GM21367 (cell line): ENCODE results near the gene PRUNE1.

Source experiments
- ATAC-seq: cut with Tn5 transposase; IDR thresholded peaks from one replicate; pipeline ENCODE4 v1.9.1; 2021; ENCODE audit not compliant: unreplicated experiment

The PRUNE1 gene

DNA sequence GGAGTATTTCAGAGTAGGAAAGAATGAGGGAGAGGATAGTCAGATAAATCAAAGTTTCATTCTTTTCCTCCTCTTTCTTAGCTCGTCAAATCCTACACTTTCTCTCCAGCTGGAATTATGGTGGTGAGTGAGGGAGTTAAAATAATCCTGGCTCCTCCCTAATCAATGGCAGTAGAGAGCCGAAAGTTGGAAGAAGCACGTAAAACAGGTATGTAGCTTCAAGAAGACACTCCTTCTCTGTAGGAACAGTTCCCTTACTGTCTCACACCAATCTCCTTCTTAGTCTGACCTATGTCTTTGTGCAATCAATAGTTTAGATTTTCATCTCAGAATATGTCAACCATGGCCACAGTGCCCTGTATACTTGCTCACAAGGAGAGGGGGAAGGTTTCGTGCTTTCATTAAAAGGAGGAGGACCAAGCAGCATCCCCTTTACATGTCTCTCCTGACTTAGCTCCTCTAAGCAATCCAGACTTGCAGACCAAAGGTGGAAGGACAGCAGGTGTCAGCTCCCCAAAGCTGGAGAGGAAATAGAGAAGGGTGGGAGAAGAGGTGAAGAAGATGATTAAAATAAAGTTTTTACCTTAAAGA, 2.4 kb upstream of the PRUNE1 start:
- ATAC-seq = no peak

DNA sequence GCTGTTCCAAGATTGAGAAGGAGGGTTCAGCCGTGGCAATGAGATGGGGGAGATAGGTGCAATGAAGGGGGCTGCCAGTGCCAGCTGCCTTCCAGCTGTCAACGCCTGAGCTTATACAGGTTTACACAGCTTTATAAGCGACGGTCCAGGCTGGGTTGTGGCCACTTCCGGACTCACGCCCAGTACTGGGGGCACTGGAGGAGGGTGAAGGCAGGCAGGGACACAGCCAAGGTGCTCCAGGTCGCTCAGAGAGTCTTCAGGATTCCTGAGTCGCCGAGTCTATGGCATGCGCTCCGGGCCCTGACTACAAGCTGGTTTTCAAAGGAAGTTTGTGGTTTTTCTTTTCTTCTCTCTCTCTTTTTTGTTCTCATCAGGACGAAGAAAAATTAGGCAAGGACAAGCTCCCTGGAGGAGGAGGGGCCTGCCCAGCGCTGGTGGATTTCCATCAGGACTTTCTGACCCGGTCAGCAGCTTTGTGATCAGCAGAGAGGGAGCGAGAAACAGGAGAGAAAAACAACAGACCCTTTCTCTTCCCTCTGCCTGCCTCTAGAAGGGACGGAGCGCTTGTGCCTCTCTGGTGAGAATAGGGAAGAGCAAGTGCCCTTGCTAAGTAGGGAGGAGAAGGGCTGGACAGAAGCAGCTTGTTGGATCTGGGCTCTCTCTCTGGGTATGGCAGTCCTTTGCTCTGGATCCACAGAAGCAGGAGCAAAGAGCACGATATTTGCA, 1.8 kb upstream of the PRUNE1 start, which contains the start of gene MINDY1:
TSS of gene MINDY1 (minus strand) at position 576 of the 726 bp plus-strand sequence. CDS start 4,285 bp downstream, outside the sequence.
- peak; percentile 43 for ATAC-seq

DNA sequence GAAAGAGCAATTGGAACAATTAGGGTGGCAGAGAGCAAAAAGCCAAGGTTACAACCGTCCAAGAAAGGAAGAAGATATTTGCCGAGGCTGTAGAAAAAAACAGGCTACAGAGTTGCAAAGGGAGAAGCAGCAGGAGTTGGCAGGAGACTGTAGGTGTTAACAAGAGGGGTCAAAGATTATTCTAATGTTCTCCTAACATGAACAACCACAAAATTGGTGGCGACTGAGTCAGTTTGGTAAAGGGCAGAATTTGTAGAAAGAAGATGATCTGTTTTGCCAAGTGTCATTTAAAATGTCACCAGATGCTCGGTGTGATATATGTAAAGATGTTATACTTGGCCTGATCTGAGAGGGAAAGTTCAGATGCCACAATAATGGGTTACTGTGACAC, 401 bp upstream of the PRUNE1 start:
- ATAC-seq = peak; percentile 3

DNA sequence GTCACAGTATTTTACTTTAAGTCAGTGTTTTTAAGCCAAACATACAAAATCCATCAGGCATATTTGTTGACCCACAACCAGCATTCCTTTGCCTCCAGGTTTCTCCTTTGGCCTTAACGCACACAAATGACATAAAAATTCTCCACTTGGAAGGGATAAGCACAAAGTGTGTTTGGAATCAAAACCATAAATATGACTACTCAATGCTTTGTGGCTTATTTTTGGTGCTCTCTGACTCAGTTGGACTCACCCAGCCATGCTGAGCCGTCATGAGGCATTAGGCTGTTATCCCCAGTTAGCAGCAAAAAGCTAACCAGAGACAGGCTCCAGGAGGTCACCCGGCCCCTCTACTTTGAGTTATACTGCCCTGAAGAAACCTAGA, 948 bp downstream of the PRUNE1 start:
- no peak for ATAC-seq

DNA sequence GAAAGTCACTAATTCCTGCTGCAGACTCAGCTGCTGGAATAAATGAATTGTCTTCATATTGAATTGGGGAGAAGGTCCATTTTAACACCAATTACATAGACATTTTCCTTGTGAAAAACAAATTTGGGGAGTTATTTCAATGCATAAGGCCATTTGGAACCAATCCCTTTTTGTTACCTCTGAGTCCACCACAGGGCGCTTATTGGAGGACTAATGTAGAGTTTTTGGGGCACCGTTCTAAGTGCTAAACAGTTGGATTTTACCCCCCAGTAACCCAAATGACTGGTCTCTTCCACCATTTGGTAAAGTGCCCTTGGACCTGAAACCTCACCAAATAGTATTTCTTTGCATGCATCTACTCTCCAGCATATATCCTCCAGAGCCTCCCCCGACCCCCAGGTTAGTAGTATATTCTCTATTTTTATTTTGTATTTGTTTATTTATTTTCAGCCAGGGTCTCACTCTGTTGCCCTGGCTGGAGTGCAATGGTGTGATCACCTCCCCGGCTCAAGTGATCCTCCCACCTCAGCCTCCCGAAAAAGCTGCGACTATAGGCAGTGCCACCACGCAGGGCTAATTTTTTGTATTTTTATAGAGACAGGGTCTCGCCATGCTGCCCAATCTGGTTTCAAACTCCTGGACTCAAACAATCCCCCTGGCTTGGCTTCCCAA, 1.6 kb downstream of the PRUNE1 start:
- ATAC-seq = no peak

DNA sequence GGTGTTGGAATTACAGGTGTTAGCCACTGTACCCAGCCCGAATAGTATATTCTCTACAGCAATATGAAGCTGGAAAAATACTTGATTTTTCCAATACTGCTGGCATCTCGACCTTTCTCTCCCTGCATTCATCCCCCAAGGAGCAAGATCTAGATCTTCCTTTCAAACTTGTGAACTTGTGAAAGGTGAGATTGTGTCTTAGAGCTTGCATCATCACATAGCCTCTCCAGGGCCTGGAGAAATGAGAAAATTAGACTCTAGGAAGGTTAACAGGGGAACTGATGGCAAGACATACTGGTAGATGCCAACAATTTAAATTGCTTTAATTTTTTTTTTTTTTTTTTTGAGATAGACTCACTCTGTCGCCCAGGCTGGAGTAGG, 2.1 kb downstream of the PRUNE1 start:
- no peak for ATAC-seq

DNA sequence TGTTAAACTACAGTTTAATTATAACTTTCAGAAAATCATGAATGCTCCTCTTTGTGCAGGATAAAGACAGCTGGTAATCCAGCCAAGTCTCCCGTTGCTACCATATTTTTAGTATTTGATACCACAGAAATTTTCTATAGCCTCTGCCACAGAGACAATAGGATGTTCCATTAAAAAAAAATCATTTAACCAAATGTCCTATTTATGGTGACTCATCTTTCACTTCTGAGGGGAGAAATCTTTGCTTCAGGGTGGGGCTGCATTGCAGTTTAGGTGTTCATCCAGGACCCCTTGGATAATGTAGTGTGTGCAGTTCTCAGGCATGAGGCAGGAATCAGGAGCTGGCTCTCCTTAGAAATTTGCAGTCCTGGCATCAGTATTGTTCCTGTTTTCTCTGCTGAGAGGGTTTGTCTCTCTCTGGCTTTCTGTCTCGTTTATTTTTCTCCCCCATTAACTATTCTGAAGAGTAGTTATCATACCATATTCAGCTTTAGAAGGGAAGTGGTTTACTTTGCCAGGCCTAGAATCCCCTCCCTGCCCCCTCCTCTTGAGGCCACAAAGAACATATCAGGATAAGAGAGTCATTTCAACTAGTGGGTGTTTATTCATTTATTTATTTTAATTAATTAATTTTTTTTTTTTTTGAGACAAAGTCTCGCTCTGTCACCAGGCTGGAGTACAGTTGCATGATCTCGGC, 3.1 kb downstream of the PRUNE1 start:
- no peak for ATAC-seq

DNA sequence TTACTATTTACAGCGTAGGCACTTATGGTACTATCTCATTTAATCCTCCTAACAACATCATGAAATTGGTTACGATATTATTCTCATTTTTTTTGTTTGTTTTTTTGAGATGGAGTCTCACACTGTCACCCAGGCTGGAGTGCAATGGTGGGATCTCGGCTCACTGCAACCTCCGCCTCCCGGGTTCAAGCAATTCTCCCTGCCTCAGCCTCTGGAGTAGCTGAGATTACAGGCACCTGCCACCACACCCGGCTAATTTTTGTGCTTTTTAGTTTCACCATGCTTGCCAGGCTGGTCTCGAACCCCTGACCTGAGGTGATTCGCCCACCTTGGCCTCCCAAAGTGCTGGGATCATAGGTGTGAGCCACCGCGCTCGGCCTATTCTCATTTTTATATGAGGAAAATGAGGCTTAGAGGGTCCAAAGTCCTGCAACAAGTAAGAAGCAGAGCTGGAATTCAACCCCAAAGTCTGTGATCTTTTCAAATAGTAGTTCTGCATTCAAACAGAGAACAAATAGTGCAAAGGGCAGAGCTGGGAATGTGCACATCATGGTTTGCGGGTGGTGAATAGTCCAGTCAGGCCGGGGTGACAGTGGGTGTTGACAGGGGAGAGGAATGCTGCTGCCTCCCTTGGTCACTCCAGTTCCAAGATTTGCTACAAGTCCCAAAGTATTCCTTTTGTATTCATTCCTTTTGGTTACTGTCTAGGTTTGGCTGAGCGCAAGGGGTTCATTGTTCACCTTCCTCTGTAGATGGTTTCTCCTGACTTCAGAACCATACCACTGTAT, 4.6 kb downstream of the PRUNE1 start:
- ATAC-seq = no peak

DNA sequence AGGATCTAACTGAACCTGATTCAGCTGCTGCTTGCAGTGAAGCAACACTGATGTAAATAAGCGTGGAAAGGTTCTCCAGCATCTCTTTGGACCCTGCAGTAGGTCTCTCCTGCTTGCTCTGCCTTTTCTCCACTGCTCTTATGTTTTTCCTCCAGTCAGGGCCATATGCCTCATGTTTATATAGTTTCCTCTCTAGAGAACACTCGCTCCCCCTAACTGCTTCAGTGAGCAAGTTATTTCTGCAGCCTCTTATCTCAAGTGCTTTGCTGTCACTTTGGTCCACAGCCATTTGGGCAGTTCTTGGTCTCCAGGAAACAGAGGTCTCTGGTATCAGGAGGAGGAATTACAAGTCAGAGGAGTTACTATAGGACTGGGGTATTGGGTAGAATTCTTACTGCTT, 5.3 kb downstream of the PRUNE1 start:
- no peak for ATAC-seq

DNA sequence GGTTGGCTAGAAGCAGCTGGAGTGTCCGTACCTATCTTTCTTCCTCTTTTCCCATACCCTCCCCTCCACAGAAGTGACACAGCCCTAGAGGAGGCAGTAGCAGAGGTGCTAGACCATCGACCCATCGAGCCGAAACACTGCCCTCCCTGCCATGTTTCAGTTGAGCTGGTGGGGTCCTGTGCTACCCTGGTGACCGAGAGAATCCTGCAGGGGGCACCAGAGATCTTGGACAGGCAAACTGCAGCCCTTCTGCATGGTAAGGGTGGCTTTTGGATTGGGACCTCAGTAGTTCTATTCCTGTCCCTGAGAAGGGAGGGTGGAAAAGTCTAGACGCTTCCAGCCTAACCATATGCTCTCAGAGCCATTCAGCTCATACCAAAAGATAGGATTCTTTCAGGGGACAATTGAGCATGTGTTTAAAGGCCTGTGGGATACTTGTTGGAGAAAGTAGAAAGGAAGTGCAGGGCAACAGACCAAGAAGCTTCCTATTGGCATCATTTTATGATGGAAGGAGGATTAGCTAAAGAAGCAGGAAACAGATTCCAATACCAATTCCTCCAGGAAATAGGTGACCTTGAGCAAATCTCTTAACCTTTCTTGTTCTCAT, 16.4 kb downstream of the PRUNE1 start:
- no peak for ATAC-seq

DNA sequence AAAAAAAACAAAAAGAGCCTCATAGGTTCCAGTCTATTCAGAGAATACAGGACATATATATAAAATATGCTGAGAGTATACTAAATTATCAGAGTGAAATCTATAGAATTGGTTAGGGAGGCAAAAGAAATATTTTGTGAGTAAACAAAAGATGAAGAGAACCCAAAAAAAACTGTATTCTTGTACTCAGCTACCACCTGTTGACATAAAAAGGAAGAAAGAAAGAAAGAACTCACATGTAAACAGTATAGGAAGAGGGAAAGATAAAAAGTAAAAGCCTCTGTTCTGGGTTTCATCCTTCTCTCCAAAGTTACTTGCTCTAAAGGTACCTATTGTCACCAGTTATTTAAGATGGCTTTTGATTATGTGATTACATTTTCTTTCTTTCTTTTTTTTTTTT, 18.2 kb downstream of the PRUNE1 start:
- ATAC-seq = no peak

DNA sequence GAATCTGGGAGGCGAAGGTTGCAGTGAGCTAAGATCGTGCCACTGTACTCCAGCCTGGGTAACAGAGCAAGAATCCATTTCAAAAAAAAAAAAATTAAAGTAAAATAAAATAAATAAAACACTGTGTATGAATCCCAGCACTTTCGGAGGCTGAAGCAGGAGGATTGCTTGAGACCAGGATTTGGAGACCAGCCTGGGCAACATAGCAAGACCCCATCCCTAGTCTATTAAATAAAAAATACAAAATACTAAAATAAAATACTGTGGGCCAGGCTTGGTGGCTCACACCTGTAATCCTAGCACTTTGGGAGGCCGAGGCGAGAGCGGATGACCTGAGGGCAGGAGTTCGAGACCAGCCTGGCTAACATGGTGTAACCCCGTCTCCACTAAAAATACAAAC, 23.9 kb downstream of the PRUNE1 start:
- no peak for ATAC-seq

DNA sequence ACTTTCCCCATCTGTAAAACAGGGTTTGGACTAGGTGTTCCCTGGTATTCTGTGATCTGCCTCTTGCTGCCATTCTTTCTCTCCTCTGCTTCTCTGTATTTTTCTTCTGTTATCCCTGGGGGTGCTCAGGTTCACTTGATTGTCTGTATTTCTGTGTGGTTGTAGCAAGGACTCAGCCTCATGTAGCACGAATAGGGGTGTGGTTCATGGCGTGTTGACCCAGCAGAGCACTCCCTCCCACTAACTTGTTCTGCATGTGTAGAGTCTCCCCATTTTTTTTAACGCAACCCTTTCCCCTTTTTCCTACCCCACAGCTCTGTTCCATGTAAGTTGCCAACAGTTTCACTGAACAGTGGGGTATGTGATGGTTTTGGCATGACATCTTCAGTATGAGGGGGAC, 26.9 kb downstream of the PRUNE1 start:
- ATAC-seq = no peak

DNA sequence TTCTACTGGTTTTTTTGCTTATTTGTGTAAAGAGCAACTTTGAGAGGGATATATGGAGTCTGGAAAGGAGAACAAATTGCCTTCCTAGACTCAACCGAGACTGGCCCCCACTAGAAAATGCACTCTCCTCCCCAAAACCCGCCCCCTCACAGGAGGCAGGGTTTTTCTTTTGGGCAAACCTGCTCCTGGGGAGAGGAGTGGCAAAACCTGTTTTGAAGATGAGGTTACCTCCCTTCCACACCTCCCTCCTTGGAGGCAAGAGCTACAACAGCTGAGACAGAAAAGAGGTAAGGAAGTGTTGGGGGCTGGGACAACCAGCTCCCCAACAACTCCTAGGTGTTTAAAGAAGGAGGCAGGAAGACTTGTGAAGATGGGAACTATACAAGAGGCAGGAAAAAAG, 28.1 kb downstream of the PRUNE1 start, which contains the start of gene BNIPL:
TSS of gene BNIPL (plus strand) at position 231 of the 400 bp plus-strand sequence. CDS start at position 371, 140 bp downstream.
- no peak for ATAC-seq

DNA sequence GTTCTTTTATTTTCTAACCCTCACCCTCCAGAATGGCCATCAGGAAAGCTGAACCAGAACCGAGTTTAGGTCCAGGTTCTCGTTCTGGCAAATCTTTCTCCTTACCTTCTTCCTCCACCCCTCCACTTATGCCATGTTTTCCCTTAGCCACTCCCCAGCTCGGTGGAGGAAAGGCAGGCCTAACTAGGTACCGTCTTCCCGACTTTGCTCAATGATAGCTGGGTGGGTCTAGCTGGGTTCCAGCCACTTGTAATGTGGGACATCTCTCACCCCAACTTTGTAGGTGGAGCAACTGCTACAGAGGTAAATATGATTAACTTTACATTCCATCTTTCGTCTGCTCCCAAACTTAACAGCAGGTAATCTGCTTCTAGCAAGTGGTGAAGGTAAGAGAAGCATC, 28.8 kb downstream of the PRUNE1 start:
- ATAC-seq = no peak

DNA sequence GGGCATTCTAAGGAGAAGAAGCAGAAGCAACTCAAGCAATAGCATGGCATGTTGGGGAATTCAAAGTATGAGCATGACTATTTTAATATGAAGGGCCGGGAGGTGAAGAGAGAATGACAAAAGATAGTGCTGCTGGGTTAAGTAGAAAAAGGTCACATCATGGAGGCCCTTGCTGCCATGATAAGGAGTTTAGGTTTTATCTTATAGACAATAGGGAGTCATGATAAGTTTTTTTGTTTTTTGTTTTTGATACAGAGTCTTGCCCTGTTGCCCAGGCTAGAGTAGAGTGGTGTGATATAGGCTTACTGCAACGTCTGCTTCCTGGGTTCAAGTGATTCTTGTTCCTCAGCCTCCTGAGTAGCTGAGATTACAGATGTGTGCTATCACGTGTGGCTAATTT, 31.3 kb downstream of the PRUNE1 start:
- ATAC-seq = no peak

DNA sequence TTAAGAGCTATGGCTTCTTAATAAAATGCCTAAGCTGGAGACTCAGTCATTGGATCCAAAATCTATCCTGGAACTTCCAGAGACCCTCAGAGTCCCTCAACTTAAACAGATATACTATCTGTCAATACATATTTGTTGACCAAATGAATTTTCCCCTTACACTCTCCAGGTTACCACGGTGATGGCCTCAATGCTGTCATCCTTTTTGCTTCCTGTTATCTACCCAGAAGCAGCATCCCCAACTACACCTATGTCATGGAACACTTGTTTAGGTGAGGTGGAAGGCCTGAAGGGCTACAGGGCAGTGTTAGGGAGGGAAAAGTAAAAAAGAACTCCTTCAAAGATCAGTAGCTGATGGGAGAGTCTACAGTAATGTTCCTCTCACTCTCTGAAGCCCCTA, 34.9 kb downstream of the PRUNE1 start:
- no peak for ATAC-seq

DNA sequence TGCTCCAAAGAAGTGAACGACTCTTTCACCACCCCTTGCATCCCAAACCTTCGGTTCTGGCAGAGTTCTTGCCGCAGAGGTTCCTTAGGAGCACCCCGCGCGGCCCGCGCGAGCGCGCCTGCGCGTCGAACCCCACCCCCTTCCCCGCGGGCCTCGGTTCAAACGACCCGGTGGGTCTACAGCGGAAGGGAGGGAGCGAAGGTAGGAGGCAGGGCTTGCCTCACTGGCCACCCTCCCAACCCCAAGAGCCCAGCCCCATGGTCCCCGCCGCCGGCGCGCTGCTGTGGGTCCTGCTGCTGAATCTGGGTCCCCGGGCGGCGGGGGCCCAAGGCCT, 39.3 kb downstream of the PRUNE1 start, which contains the start of gene C1orf56:
TSS of gene C1orf56 (plus strand) at position 161 of the 334 bp plus-strand sequence. CDS start at position 258, 97 bp downstream.
- ATAC-seq = no peak

DNA sequence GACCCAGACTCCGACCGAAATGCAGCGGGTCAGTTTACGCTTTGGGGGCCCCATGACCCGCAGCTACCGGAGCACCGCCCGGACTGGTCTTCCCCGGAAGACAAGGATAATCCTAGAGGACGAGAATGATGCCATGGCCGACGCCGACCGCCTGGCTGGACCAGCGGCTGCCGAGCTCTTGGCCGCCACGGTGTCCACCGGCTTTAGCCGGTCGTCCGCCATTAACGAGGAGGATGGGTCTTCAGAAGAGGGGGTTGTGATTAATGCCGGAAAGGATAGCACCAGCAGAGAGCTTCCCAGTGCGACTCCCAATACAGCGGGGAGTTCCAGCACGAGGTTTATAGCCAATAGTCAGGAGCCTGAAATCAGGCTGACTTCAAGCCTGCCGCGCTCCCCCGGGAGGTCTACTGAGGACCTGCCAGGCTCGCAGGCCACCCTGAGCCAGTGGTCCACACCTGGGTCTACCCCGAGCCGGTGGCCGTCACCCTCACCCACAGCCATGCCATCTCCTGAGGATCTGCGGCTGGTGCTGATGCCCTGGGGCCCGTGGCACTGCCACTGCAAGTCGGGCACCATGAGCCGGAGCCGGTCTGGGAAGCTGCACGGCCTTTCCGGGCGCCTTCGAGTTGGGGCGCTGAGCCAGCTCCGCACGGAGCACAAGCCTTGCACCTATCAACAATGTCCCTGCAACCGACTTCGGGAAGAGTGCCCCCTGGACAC, 39.8 kb downstream of the PRUNE1 start:
- ATAC-seq = no peak

DNA sequence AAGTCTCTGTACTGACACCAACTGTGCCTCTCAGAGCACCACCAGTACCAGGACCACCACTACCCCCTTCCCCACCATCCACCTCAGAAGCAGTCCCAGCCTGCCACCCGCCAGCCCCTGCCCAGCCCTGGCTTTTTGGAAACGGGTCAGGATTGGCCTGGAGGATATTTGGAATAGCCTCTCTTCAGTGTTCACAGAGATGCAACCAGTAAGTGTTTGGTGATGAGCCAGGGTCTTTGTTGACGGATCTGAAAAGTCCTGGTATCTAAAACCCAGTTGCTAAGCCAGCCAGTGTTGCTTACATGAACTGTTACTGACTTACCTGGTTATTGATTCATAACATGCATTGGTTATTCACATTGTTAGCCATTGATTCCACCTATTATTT, 40.4 kb downstream of the PRUNE1 start:
- no peak for ATAC-seq
